ACC112 (cell line): ENCODE results near the gene PRSS2.

ENCODE experiments used
- H2AFZ ChIP-seq: fragments of 200-600 bp; sonication (generic); one replicate; pipeline ENCODE4 v1.6.0; 2017; ENCODE audit warnings: antibody characterized with exemption, low read length; ENCODE audit not compliant: unreplicated experiment
- H3K27ac ChIP-seq: fragments of 200-600 bp; sonication (generic); 2 replicates; pipeline ENCODE4 v1.5.1; 2014; ENCODE audit warnings: low read depth, mild to moderate bottlenecking, antibody characterized with exemption, low read length, moderate library complexity
- H3K27me3 ChIP-seq: fragments of 200-600 bp; sonication (generic); 2 replicates; pipeline ENCODE4 v1.6.1; 2014; ENCODE audit warnings: mild to moderate bottlenecking, antibody characterized with exemption, low read length, moderate library complexity, mixed read lengths; ENCODE audit not compliant: insufficient read depth
- H3K36me3 ChIP-seq: fragments of 200-600 bp; sonication (generic); 2 replicates; pipeline ENCODE4 v1.6.1; 2016; ENCODE audit warnings: mild to moderate bottlenecking, antibody characterized with exemption, low read length, moderate library complexity, mixed read lengths; ENCODE audit not compliant: insufficient read depth
- H3K4me1 ChIP-seq: fragments of 200-600 bp; sonication (generic); one replicate; pipeline ENCODE4 v1.6.1; 2016; ENCODE audit warnings: low read length, mixed read lengths; ENCODE audit not compliant: insufficient read depth, unreplicated experiment, control insufficient read depth
- H3K4me3 ChIP-seq: fragments of 200-600 bp; sonication (generic); 2 replicates; pipeline ENCODE4 v1.5.1; 2014; ENCODE audit warnings: mild to moderate bottlenecking, low read depth, low read length
- H3K79me2 ChIP-seq: fragments of 200-600 bp; sonication (generic); one replicate; pipeline ENCODE4 v1.6.0; 2016; ENCODE audit warnings: low read length; ENCODE audit not compliant: control insufficient read depth, unreplicated experiment, insufficient read depth

PRSS2 gene

DNA sequence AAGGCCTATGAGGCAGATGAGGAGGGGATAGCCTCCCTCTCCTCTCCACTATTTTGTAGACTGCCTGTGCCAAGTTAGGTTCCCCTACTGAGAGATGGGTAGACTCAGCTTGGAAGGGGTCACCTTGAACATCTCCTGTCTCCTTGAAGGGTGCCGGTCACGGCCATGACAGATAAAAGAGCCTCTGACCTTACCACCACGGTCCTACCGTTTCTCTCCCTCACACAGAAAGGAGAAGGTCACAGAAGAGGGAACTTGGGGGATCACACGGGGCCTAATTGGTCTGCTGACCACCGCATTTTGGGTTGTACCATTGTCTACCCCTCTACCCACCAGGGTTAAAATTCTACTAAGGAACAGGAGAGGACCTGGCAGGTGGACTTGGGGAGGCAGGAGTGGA lies 17.0 kb downstream of the PRSS2 start:
- Histone ChIP-seq H3K79me2 (no peaks in the 10 kb centered on the region), H3K27me3 (peaks cover 26% of the 10 kb centered on the region), H3K27ac (no peak overlapping the region), H2AFZ (no peak overlapping the region), H3K36me3 (no peaks in the 10 kb centered on the region), H3K4me1 (no peaks in the 10 kb centered on the region), H3K4me3 (no peak overlapping the region)

DNA sequence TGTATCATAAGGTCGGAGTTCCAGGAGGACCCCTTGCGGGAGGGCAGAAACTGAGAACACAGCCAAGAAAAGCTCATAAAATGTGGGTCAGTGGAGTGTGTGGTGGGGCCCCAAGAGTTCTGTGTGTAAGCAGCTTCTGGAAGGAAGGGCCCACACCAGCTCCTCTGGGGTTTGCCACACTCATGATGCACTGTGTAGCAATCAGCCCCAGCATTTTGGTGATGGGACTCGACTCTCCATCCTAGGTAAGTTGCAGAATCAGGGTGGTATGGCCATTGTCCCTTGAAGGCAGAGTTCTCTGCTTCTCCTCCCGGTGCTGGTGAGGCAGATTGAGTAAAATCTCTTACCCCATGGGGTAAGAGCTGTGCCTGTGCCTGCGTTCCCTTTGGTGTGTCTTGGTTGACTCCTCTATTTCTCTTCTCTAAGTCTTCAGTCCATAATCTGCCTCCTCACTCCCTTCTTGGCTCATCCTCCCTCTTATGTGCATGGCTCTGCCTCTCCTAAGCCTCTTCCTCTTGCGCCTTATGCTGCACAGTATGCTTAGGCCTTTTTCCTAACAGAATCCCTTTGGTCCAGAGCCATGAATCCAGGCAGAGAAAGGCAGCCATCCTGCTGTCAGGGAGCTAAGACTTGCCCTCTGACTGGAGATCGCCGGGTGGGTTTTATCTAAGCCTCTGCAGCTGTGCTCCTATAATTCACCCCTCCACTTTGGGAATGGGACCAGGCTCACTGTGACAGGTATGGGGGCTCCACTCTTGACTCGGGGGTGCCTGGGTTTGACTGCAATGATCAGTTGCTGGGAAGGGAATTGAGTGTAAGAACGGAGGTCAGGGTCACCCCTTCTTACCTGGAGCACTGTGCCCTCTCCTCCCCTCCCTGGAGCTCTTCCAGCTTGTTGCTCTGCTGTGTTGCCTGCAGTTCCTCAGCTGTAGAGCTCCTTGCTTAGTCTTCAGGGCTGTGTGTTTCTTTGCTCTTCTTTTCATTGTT lies 17.8 kb downstream of the PRSS2 start:
- no peaks in the 10 kb centered on the region for H3K79me2 ChIP-seq
- H3K27ac ChIP-seq: no peak overlapping the region
- H3K4me3 ChIP-seq: no peak overlapping the region
- H3K4me1 ChIP-seq: no peaks in the 10 kb centered on the region
- H2AFZ ChIP-seq: no peak overlapping the region
- no peaks in the 10 kb centered on the region for H3K36me3 ChIP-seq
- peaks cover 34% of the 10 kb centered on the region for H3K27me3 ChIP-seq

DNA sequence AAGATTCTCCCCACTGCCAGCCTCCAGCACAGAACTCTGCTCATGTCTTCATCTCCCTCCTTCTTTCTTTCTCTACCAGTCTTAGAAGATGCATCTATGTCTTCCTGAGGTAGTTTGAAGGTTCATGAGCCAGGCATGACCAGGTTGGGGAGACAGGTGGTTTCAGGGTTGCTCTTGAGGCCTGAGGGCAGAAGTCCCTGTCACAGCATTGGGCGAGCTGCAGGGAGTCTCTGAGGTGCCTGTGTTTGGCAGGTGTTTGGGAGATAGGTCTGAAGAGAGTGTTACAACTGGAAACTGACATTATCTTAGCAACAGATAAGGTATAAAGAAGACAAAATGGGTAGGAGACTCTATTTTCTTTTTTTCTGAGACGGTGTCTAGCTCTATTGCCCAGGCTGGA lies 18.7 kb downstream of the PRSS2 start:
- Histone ChIP-seq H2AFZ (no peak overlapping the region), H3K79me2 (no peaks in the 10 kb centered on the region), H3K4me1 (no peaks in the 10 kb centered on the region), H3K27me3 (peaks cover 43% of the 10 kb centered on the region), H3K27ac (no peak overlapping the region), H3K4me3 (no peak overlapping the region), H3K36me3 (no peaks in the 10 kb centered on the region)

DNA sequence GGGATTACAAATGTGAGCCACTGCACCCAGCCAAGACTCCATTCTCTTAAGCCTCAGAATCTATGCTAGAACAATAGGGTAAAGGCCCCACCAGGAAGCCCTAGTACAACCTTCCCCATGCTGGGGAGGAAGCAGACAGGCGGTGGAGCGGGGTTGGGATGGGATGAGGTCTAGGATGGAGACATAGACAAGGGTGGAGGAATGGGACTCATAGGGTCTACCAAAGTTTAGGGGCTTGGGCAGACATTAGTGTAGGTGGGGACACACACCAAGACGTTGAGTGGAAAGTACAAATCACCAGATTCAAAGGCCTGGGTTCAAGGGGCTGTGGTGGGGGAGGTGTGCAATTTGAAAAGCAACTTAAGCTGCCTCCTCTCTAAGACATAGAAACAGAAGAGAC lies 19.3 kb downstream of the PRSS2 start:
- no peak overlapping the region for H3K27ac ChIP-seq
- no peaks in the 10 kb centered on the region for H3K4me1 ChIP-seq
- H2AFZ ChIP-seq: no peak overlapping the region
- no peaks in the 10 kb centered on the region for H3K79me2 ChIP-seq
- peaks cover 49% of the 10 kb centered on the region for H3K27me3 ChIP-seq
- no peaks in the 10 kb centered on the region for H3K36me3 ChIP-seq
- no peak overlapping the region for H3K4me3 ChIP-seq

DNA sequence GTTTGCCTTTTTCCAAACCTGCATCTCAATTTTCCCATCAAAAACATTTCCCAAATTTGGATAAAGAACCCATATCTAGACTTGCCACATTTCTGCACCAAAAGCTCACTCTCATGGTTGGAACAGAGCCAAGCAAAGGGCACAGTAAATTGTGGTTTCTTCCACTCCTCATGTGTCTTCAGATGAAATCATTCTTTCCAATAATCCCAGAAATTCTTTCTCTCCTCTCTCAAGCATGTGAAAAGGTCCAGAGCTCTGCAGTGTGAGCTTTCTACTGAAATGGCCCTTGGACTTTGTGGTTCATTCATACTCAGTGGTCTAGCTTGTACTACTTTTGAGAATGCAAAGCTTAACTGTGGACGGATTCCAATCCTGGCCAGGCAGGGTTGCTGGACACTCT lies 19.8 kb downstream of the PRSS2 start:
- Histone ChIP-seq H3K4me1 (no peaks in the 10 kb centered on the region), H3K79me2 (no peaks in the 10 kb centered on the region), H3K4me3 (no peak overlapping the region), H3K27ac (no peak overlapping the region), H3K27me3 (peaks cover 54% of the 10 kb centered on the region), H3K36me3 (no peaks in the 10 kb centered on the region), H2AFZ (no peak overlapping the region)

DNA sequence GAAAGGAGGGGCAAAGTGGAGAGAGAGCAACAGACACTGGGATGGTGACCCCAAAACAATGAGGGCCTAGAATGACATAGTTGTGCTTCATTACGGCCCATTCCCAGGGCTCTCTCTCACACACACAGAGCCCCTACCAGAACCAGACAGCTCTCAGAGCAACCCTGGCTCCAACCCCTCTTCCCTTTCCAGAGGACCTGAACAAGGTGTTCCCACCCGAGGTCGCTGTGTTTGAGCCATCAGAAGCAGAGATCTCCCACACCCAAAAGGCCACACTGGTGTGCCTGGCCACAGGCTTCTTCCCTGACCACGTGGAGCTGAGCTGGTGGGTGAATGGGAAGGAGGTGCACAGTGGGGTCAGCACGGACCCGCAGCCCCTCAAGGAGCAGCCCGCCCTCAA lies 20.7 kb downstream of the PRSS2 start:
- no peaks in the 10 kb centered on the region for H3K79me2 ChIP-seq
- no peak overlapping the region for H3K27ac ChIP-seq
- no peak overlapping the region for H2AFZ ChIP-seq
- no peak overlapping the region for H3K4me3 ChIP-seq
- no peaks in the 10 kb centered on the region for H3K4me1 ChIP-seq
- peaks cover 63% of the 10 kb centered on the region for H3K27me3 ChIP-seq
- no peaks in the 10 kb centered on the region for H3K36me3 ChIP-seq

DNA sequence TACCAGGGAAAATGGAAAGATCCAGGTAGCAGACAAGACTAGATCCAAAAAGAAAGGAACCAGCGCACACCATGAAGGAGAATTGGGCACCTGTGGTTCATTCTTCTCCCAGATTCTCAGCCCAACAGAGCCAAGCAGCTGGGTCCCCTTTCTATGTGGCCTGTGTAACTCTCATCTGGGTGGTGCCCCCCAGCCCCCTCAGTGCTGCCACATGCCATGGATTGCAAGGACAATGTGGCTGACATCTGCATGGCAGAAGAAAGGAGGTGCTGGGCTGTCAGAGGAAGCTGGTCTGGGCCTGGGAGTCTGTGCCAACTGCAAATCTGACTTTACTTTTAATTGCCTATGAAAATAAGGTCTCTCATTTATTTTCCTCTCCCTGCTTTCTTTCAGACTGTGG lies 21.4 kb downstream of the PRSS2 start:
- H3K4me1 ChIP-seq: no peaks in the 10 kb centered on the region
- no peak overlapping the region for H2AFZ ChIP-seq
- no peaks in the 10 kb centered on the region for H3K79me2 ChIP-seq
- peaks cover 70% of the 10 kb centered on the region for H3K27me3 ChIP-seq
- no peaks in the 10 kb centered on the region for H3K36me3 ChIP-seq
- H3K4me3 ChIP-seq: no peak overlapping the region
- H3K27ac ChIP-seq: no peak overlapping the region

DNA sequence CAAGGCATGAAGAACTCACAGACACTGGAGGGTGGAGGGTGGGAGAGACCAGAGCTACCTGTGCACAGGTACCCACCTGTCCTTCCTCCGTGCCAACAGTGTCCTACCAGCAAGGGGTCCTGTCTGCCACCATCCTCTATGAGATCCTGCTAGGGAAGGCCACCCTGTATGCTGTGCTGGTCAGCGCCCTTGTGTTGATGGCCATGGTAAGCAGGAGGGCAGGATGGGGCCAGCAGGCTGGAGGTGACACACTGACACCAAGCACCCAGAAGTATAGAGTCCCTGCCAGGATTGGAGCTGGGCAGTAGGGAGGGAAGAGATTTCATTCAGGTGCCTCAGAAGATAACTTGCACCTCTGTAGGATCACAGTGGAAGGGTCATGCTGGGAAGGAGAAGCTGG lies 21.8 kb downstream of the PRSS2 start:
- Histone ChIP-seq H3K27me3 (peaks cover 74% of the 10 kb centered on the region), H3K4me1 (no peaks in the 10 kb centered on the region), H3K27ac (no peak overlapping the region), H3K36me3 (no peaks in the 10 kb centered on the region), H3K4me3 (no peak overlapping the region), H2AFZ (no peak overlapping the region), H3K79me2 (no peaks in the 10 kb centered on the region)

DNA sequence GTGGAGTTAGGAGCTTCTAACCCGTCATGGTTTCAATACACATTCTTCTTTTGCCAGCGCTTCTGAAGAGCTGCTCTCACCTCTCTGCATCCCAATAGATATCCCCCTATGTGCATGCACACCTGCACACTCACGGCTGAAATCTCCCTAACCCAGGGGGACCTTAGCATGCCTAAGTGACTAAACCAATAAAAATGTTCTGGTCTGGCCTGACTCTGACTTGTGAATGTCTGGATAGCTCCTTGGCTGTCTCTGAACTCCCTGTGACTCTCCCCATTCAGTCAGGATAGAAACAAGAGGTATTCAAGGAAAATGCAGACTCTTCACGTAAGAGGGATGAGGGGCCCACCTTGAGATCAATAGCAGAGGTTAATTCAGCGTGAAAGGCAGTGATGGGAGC lies 22.4 kb downstream of the PRSS2 start:
- no peak overlapping the region for H3K27ac ChIP-seq
- H3K36me3 ChIP-seq: no peaks in the 10 kb centered on the region
- H3K79me2 ChIP-seq: no peaks in the 10 kb centered on the region
- H3K27me3 ChIP-seq: peaks cover 80% of the 10 kb centered on the region
- H3K4me1 ChIP-seq: no peaks in the 10 kb centered on the region
- H2AFZ ChIP-seq: no peak overlapping the region
- H3K4me3 ChIP-seq: no peak overlapping the region

DNA sequence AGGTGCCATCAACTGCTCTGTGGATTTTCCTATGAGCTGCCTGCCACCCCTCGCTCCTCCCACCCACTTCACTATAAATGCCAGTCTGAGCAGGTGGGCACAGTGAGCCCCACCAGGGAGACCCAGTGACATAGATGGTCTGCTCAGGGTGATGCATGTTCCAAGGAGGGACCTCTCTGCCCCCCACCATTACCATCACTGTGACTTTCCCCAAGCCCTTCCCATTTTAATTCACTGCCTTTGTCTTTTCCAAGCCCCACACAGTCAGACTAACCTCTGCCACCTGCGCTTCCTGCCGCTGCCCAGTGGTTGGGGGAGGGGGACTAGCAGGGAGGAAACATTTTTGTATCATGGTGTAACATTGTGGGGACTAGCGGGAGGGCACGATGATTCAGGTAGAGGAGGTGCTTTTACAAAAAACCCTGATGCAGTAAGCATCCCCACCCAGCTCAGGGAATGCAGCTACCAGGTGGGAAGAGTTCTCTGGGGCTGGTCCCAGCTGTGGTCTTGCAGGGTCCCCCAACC lies 24.6 kb downstream of the PRSS2 start:
- H3K27me3 ChIP-seq: peaks cover 86% of the 10 kb centered on the region
- no peaks in the 10 kb centered on the region for H3K4me1 ChIP-seq
- no peak overlapping the region for H2AFZ ChIP-seq
- H3K27ac ChIP-seq: no peak overlapping the region
- H3K36me3 ChIP-seq: no peaks in the 10 kb centered on the region
- no peak overlapping the region for H3K4me3 ChIP-seq
- no peaks in the 10 kb centered on the region for H3K79me2 ChIP-seq

DNA sequence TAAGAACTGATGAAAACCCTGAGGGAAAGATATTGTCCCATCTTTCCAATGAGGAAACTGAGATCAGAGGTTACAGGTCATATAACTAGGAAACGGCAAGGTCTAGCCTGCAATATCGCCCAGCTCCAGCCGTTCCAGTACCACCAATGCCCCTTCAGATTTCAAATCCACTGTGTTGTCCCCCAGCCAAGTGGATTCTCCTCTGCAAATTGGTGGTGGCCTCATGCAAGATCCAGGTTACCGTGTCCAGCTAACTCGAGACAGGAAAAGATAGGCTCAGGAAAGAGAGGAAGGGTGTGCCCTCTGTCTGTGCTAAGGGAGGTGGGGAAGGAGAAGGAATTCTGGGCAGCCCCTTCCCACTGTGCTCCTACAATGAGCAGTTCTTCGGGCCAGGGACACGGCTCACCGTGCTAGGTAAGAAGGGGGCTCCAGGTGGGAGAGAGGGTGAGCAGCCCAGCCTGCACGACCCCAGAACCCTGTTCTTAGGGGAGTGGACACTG lies 25.3 kb downstream of the PRSS2 start:
- peaks cover 81% of the 10 kb centered on the region for H3K27me3 ChIP-seq
- H3K36me3 ChIP-seq: no peaks in the 10 kb centered on the region
- no peaks in the 10 kb centered on the region for H3K79me2 ChIP-seq
- H2AFZ ChIP-seq: no peak overlapping the region
- H3K4me3 ChIP-seq: no peak overlapping the region
- no peak overlapping the region for H3K27ac ChIP-seq
- H3K4me1 ChIP-seq: no peaks in the 10 kb centered on the region
